ENCODE data around the gene FAM3C.

Gene FAM3C

GRCh38 chr7:121301446-121302213 lies 94.5 kb downstream of the FAM3C start:
- no peaks in the 10 kb centered on the region for H3K36me3 ChIP-seq (ENCODE audit: control insufficient read depth, low read length)
- TF ChIP-seq EZH2phosphoT487 (IDR thresholded peaks at IDR 0.05; ENCODE audit: borderline replicate concordance, low read length) (no peak), CTCF (IDR thresholded peaks at IDR 0.05; ENCODE audit: low read depth, low read length, poor library complexity, severe bottlenecking) (no peak)
- no peaks in the 10 kb centered on the region for H3F3A ChIP-seq (ENCODE audit: control insufficient read depth, insufficient read depth)
- H3K4me2 ChIP-seq (ENCODE audit: low read length): no peak overlapping the region
- no peak overlapping the region for H3K4me3 ChIP-seq (ENCODE audit: low read length)
- no peaks in the 10 kb centered on the region for H3K27me3 ChIP-seq (ENCODE audit: control insufficient read depth, low read length)
- no peaks in the 10 kb centered on the region for H3K9me2 ChIP-seq (replicated peaks; ENCODE audit: control insufficient read depth, low read length)
- no peaks in the 10 kb centered on the region for H3K9me3 ChIP-seq (ENCODE audit: control insufficient read depth, insufficient read depth, low read length)
- no peaks in the 10 kb centered on the region for H4K20me1 ChIP-seq (ENCODE audit: control insufficient read depth, insufficient read depth, low read depth, low read length)
- no peaks in the 10 kb centered on the region for H3K4me1 ChIP-seq (ENCODE audit: control insufficient read depth, low read length)
- no peak overlapping the region for H3K27ac ChIP-seq (ENCODE audit: low read depth, low read length)
- H3K79me2 ChIP-seq (ENCODE audit: control insufficient read depth, low read length): no peaks in the 10 kb centered on the region

- H3K27ac ChIP-seq (ENCODE audit: low read depth, low read length): no peak overlapping the region
- H3K79me2 ChIP-seq (ENCODE audit: control insufficient read depth, low read length): no peaks in the 10 kb centered on the region
- no peaks in the 10 kb centered on the region for H3K9me2 ChIP-seq (replicated peaks; ENCODE audit: control insufficient read depth, low read length)
- TF ChIP-seq CTCF (IDR thresholded peaks at IDR 0.05; ENCODE audit: low read depth, low read length, poor library complexity, severe bottlenecking) (no peak), EZH2phosphoT487 (IDR thresholded peaks at IDR 0.05; ENCODE audit: borderline replicate concordance, low read length) (no peak)
- no peaks in the 10 kb centered on the region for H3K4me1 ChIP-seq (ENCODE audit: control insufficient read depth, low read length)
- H3F3A ChIP-seq (ENCODE audit: control insufficient read depth, insufficient read depth): no peaks in the 10 kb centered on the region
- H4K20me1 ChIP-seq (ENCODE audit: control insufficient read depth, insufficient read depth, low read depth, low read length): no peaks in the 10 kb centered on the region
- H3K27me3 ChIP-seq (ENCODE audit: control insufficient read depth, low read length): no peaks in the 10 kb centered on the region
- H3K4me3 ChIP-seq (ENCODE audit: low read length): no peak overlapping the region
- H3K9me3 ChIP-seq (ENCODE audit: control insufficient read depth, insufficient read depth, low read length): no peaks in the 10 kb centered on the region
- no peak overlapping the region for H3K4me2 ChIP-seq (ENCODE audit: low read length)
- no peaks in the 10 kb centered on the region for H3K36me3 ChIP-seq (ENCODE audit: control insufficient read depth, low read length)
Observed at GRCh38 chr7:121300685-121301420, 95.3 kb downstream of the FAM3C start.

Measured in DOHH2 (cell line).